H4 (cell line): ENCODE measurements around the gene C19orf38. TPM values are rescaled to one million over a fixed set of nuclear protein-coding genes. Genes with fewer than 3 reads are reported as not detected.
A peak's percentile ranks its signal among the peaks of the same experiment; 100 is the strongest.

Experiments used
- DNase-seq: peaks from one replicate; pipeline ENCODE4 v3.0.0-alpha.2; 2015; ENCODE audit warnings: low spot score
- total RNA-seq: library from RNA; depleted of rRNA; stranded (reverse); fragments of >200 nt; shearing (Covaris generic); gene quantifications from 2 replicates; pipeline ENCODE4 v1.2.3, GENCODE V29; 2014; rRNA removed

The C19orf38 gene
- not detected in 2 replicates for total RNA-seq

- DNase-seq = no peak
These were observed at the start of gene C19orf38 for GRCh38 chr19:10848230-10848856. Gene C19orf38 (plus strand): TSS chr19:10848415. CDS start chr19:10848509, 94 bp downstream.

- no peak for DNase-seq
These were observed 47.7 kb upstream of the C19orf38 start for GRCh38 chr19:10800488-10800887.

- DNase-seq = no peak
These were observed 45.7 kb upstream of the C19orf38 start for GRCh38 chr19:10802479-10802878.

- DNase-seq = no peak
These were observed 45.0 kb upstream of the C19orf38 start for GRCh38 chr19:10803252-10803651.

GRCh38 chr19:10805065-10805757 is 43.0 kb upstream of the C19orf38 start:
- DNase-seq = no peak

- DNase-seq = no peak
These were observed 42.4 kb upstream of the C19orf38 start for GRCh38 chr19:10805758-10806247.

GRCh38 chr19:10808937-10809649 is 39.1 kb upstream of the C19orf38 start:
- DNase-seq = no peak

- DNase-seq = no peak
These were observed 38.4 kb upstream of the C19orf38 start for GRCh38 chr19:10809651-10810285.

GRCh38 chr19:10811391-10812111 is 36.7 kb upstream of the C19orf38 start:
- no peak for DNase-seq

GRCh38 chr19:10812196-10812595 is 36.0 kb upstream of the C19orf38 start:
- no peak for DNase-seq

- DNase-seq = peak; percentile 88
These were observed 35.3 kb upstream of the C19orf38 start for GRCh38 chr19:10812902-10813404.

GRCh38 chr19:10815007-10815536 is 33.1 kb upstream of the C19orf38 start:
- no peak for DNase-seq

GRCh38 chr19:10815969-10816644 is 32.1 kb upstream of the C19orf38 start:
- DNase-seq = no peak

- no peak for DNase-seq
These were observed 31.5 kb upstream of the C19orf38 start for GRCh38 chr19:10816691-10817090.

- DNase-seq = peak; percentile 61
These were observed 30.8 kb upstream of the C19orf38 start for GRCh38 chr19:10817291-10818038.

- DNase-seq = no peak
These were observed 29.7 kb upstream of the C19orf38 start for GRCh38 chr19:10818301-10819123.

- DNase-seq = no peak
These were observed 28.8 kb upstream of the C19orf38 start for GRCh38 chr19:10819124-10820060.

- no peak for DNase-seq
These were observed 28.0 kb upstream of the C19orf38 start for GRCh38 chr19:10820173-10820572.
